ENCODE data around the gene CDK5R1.

The CDK5R1 gene

DNA sequence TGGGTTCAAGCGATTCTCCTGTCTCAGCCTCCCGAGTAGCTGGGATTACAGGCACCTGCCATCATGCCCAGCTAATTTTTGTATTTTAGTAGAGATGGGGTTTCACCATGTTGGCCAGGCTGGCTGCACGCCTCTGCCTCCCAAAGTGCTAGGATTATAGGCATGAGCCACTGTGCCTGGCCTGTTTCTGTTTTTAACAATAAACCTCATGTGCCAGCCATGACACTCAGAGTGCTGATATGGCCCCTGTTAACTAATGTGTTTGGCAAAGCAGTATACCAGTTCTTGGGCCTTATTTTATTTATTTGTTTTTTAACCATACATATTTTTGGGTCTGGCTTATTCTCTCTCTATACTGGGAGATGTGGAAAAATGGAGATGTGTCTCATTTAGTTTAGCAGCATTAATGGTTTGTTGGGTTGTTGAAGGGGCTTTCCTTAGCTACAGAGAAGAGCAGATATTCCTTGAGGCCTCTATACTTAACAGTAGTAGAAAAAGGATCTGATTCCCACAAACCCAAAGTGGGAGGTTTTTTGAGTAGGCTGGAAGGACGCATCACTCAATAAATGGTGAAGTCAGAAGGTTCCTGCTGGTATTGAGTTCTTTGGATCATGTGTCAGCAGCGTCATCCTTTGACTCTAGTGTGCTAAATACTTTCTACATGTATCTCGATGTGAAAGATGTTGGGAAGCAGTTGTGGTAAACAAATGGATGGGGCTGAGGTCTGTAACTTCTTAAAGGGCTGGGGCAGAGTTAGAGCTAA is 16.2 kb upstream of the CDK5R1 start:
- Histone ChIP-seq H3K4me1 (ENCODE audit: control insufficient read depth, insufficient read depth, low read length) (no peaks in the 10 kb centered on the region), H3K9me3 (ENCODE audit: control insufficient read depth, insufficient read depth, low read depth, low read length) (no peaks in the 10 kb centered on the region), H3K4me3 (ENCODE audit: low read depth, low read length) (no peak overlapping the region), H3K27me3 (ENCODE audit: control insufficient read depth, insufficient read depth, low read length) (no peaks in the 10 kb centered on the region), H3K27ac (ENCODE audit: low read depth, low read length) (no peak overlapping the region), H3K36me3 (ENCODE audit: control insufficient read depth, insufficient read depth, low read length) (peaks cover 96% of the 10 kb centered on the region), H3K9ac (ENCODE audit: low read length) (no peak overlapping the region)

DNA sequence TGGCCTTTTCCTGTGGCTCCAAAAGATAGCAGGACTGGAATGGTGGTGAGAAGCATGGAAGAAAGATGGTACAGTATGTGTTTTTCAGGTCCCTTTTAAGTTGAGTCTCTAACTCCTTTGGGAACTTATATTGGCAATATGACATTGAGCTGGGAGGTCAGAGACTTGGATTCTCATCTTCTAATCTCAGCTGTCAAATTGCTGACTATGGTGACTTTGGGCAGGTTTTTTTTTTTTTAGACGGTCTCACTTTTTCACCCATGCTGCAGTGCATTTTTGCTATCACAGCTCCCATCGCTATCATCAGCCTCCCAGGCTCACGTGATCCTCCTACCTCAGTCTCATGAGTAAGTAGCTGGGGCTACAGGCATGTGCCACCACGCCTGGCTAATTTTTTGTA is 15.1 kb upstream of the CDK5R1 start:
- H3K27me3 ChIP-seq (ENCODE audit: control insufficient read depth, insufficient read depth, low read length): no peaks in the 10 kb centered on the region
- no peaks in the 10 kb centered on the region for H3K9me3 ChIP-seq (ENCODE audit: control insufficient read depth, insufficient read depth, low read depth, low read length)
- H3K9ac ChIP-seq (ENCODE audit: low read length): no peak overlapping the region
- H3K4me1 ChIP-seq (ENCODE audit: control insufficient read depth, insufficient read depth, low read length): no peaks in the 10 kb centered on the region
- no peak overlapping the region for H3K4me3 ChIP-seq (ENCODE audit: low read depth, low read length)
- no peak overlapping the region for H3K27ac ChIP-seq (ENCODE audit: low read depth, low read length)
- H3K36me3 ChIP-seq (ENCODE audit: control insufficient read depth, insufficient read depth, low read length): peaks cover 96% of the 10 kb centered on the region

DNA sequence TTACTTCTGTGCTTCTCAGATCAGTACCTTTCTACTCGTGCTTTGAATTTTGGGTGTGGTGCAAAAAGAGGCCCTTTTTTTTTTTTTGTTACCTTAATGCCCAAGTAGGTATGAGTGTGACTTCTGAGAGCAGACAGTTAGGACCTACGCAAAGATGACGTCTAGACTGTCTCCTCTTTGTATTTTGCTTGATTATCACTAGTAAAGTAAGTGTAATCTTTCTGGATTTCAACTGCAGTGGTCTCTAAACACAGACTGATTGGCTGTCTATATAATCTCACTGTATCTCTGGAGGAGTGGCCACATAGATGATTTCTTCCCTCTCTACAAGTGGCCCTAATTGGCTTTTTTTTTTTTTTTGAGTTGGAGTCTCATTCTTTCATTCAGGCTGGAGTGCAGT is 11.5 kb upstream of the CDK5R1 start:
- Histone ChIP-seq H3K27ac (ENCODE audit: low read depth, low read length) (no peak overlapping the region), H3K36me3 (ENCODE audit: control insufficient read depth, insufficient read depth, low read length) (peaks cover 98% of the 10 kb centered on the region), H3K27me3 (ENCODE audit: control insufficient read depth, insufficient read depth, low read length) (no peaks in the 10 kb centered on the region), H3K4me3 (ENCODE audit: low read depth, low read length) (no peak overlapping the region), H3K9me3 (ENCODE audit: control insufficient read depth, insufficient read depth, low read depth, low read length) (no peaks in the 10 kb centered on the region), H3K9ac (ENCODE audit: low read length) (no peak overlapping the region), H3K4me1 (ENCODE audit: control insufficient read depth, insufficient read depth, low read length) (no peaks in the 10 kb centered on the region)

DNA sequence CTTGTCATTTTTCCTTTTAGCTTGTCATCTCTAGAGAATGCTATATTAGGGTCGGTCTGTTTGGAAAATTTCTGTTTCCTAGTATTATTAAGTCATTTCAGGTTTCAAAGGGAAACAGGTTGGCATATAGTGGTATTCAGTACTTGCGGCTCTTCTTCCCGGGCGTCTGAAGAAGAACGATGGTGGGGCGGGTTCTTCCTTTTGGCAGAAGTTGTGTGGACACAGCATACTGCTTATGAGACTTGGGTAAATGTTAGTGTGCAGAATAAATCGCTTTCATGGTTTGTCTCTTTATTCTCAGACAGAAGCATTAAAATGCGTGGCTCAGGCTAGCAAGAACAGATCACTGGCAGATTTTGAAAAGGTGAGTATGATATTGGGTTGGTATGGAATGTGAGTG is 9.6 kb upstream of the CDK5R1 start:
- H3K36me3 ChIP-seq (ENCODE audit: control insufficient read depth, insufficient read depth, low read length): peaks cover 98% of the 10 kb centered on the region
- no peak overlapping the region for H3K4me3 ChIP-seq (ENCODE audit: low read depth, low read length)
- no peaks in the 10 kb centered on the region for H3K9me3 ChIP-seq (ENCODE audit: control insufficient read depth, insufficient read depth, low read depth, low read length)
- H3K4me1 ChIP-seq (ENCODE audit: control insufficient read depth, insufficient read depth, low read length): no peaks in the 10 kb centered on the region
- no peak overlapping the region for H3K27ac ChIP-seq (ENCODE audit: low read depth, low read length)
- H3K27me3 ChIP-seq (ENCODE audit: control insufficient read depth, insufficient read depth, low read length): no peaks in the 10 kb centered on the region
- no peak overlapping the region for H3K9ac ChIP-seq (ENCODE audit: low read length)

DNA sequence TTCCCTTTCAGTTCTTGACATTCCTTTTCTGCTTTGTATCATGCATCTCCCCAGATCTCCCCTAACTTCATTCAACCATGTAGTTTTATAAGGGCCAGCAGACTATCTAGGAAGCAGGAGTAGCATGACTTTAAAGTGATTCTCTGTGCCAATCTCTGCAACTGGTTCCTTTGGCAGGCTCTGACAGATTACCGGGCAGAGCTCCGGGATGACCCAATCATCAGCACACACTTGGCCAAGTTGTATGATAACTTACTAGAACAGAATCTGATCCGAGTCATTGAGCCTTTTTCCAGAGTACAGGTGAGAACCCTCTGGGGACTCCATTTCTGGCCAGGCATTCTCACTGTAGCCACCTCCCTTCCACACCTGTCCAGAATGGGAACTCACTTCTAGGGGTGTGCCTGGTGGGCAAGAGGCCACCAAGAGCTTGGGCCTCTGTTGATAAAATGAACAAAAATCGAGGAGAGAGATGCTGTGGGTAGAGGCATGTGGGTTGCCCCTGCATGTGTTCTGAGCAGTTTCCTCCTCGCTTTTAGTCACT is 7.6 kb upstream of the CDK5R1 start:
- H3K27me3 ChIP-seq (ENCODE audit: control insufficient read depth, insufficient read depth, low read length): no peaks in the 10 kb centered on the region

DNA sequence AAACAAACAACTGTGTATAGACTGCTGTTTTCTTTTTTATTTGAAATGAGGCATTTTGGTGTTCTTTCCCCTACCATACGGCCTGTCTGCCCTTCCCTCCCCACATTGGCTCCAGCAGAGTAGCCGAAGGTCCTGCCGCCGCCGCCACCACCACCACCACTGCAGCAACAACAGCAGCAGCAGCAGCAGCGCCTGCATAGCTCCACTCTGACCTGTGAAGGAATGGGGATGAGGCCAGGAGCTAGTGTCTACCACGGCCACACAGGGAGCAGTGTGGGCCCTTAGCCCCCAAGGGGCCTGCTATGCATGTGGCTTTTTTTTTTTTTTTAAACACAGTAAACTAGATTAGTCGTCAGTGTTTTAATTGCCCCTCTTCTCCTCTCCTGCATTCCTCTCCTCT is 5.6 kb upstream of the CDK5R1 start:
- H3K27ac ChIP-seq (ENCODE audit: low read depth, low read length): no peak overlapping the region
- H3K4me3 ChIP-seq (ENCODE audit: low read depth, low read length): no peak overlapping the region
- H3K36me3 ChIP-seq (ENCODE audit: control insufficient read depth, insufficient read depth, low read length): peaks cover 68% of the 10 kb centered on the region

More for the DNA sequence above, 7.6 kb upstream of the CDK5R1 start:
- 0 out of 2 replicates have a peak overlapping the region, but pooled peaks have one; percentile 8 for H3K27ac ChIP-seq (ENCODE audit: low read depth, low read length)
- H3K4me3 ChIP-seq (ENCODE audit: low read depth, low read length): no peak overlapping the region
- no peaks in the 10 kb centered on the region for H3K9me3 ChIP-seq (ENCODE audit: control insufficient read depth, insufficient read depth, low read depth, low read length)
- no peak overlapping the region for H3K9ac ChIP-seq (ENCODE audit: low read length)
- peaks cover 19% of the 10 kb centered on the region for H3K4me1 ChIP-seq (ENCODE audit: control insufficient read depth, insufficient read depth, low read length)
- H3K36me3 ChIP-seq (ENCODE audit: control insufficient read depth, insufficient read depth, low read length): peaks cover 88% of the 10 kb centered on the region

DNA sequence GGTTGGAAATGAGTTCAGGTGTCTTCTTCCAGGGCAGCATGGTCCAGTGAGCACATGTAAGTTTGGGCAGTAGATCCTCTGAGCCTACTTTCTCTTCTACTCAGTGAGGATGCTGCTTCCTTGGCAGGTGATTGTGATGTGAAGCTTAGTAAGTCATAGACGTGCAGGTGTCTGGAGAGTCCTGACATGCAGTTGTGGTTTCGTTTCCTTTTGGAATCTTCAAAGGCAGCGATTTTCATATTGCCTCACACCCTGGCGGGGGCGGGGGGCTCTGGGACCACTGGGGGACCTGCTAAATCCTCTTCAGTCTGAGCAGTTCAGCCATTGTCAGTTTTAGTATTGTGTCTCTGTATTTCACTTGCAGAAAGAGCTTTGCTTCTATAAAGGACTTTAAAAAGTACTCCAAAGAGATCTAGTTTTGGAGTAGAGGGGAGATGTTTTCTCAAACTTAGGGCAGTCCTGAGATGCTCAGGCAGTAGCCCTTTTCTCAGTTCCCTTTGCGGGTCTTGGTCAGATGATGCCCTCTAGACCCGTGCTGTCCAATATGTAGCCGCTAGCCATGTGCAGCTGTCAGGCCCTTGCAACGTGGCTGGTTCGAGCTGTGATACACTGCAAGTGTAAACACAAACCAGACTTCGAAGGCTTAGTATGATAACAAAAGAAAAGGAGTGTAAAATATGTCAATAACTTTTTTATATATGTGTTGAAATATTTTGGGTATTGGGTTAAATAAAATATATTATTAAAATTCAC is 4.0 kb upstream of the CDK5R1 start:
- no peak overlapping the region for H3K4me3 ChIP-seq (ENCODE audit: low read depth, low read length)
- no peaks in the 10 kb centered on the region for H3K9me3 ChIP-seq (ENCODE audit: control insufficient read depth, insufficient read depth, low read depth, low read length)
- H3K27ac ChIP-seq (ENCODE audit: low read depth, low read length): no peak overlapping the region
- H3K9ac ChIP-seq (ENCODE audit: low read length): no peak overlapping the region
- H3K4me1 ChIP-seq (ENCODE audit: control insufficient read depth, insufficient read depth, low read length): peaks cover 32% of the 10 kb centered on the region
- H3K27me3 ChIP-seq (ENCODE audit: control insufficient read depth, insufficient read depth, low read length): no peaks in the 10 kb centered on the region
- peaks cover 52% of the 10 kb centered on the region for H3K36me3 ChIP-seq (ENCODE audit: control insufficient read depth, insufficient read depth, low read length)

More for the DNA sequence above, 5.6 kb upstream of the CDK5R1 start:
- Histone ChIP-seq H3K4me1 (ENCODE audit: control insufficient read depth, insufficient read depth, low read length) (peaks cover 29% of the 10 kb centered on the region), H3K9me3 (ENCODE audit: control insufficient read depth, insufficient read depth, low read depth, low read length) (no peaks in the 10 kb centered on the region), H3K27me3 (ENCODE audit: control insufficient read depth, insufficient read depth, low read length) (no peaks in the 10 kb centered on the region), H3K9ac (ENCODE audit: low read length) (no peak overlapping the region)

DNA sequence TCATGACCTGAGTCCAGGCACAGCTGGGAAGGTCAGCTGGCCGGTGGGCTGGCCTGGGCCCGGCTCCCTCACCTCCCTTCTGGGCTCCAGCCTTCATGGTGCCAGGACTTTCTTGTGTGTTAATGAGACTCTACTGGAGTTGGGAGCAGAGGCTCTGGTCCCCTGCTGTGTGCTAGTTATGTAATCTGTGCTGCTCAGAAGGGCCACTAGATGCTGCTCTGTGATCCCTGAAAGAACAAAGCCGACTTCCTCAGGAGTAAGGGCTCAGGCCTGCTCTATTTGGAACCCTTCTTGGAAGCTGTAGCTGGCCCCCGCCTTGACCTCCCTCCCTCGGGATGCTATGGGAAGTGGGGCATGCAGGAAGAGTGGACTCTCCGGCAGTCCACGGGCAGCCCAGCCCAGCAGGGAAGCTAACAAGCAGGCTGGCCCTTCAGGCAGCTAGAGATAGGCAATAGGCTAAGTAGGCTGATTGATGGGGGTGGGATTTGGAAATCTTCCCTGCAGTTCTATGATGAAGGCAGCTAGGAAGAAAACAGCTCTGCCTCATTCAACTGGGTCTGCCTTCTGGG is 3.3 kb upstream of the CDK5R1 start:
- Histone ChIP-seq H3K9ac (ENCODE audit: low read length) (peak overlapping the region; percentile 39), H3K27ac (ENCODE audit: low read depth, low read length) (no peak overlapping the region; the same call in 1 of the 2 replicates), H3K4me1 (ENCODE audit: control insufficient read depth, insufficient read depth, low read length) (peaks cover 39% of the 10 kb centered on the region), H3K36me3 (ENCODE audit: control insufficient read depth, insufficient read depth, low read length) (peaks cover 44% of the 10 kb centered on the region), H3K27me3 (ENCODE audit: control insufficient read depth, insufficient read depth, low read length) (no peaks in the 10 kb centered on the region), H3K9me3 (ENCODE audit: control insufficient read depth, insufficient read depth, low read depth, low read length) (no peaks in the 10 kb centered on the region), H3K4me3 (ENCODE audit: low read depth, low read length) (no peak overlapping the region)

DNA sequence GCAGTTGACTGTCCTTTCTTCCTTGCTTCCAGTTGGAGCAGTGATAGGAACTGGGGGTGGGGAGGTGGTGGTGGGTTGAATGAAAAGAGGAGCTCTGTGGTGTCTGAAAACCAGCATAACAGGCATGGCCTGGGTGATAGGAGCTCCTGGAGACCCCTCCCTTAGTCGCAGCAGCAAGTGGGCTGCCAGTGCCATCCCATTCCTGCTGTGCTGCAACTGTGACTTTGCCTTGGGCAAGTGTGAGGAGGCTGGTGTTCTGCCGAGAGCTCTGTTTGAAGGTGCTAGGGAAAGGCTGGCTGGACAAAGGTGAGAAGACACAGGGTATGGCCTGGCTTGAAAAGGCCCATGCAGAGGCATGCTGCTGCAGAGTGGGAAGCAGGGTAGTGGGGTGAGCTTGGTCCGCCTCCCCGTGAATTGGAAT is 2.7 kb upstream of the CDK5R1 start:
- H3K27ac ChIP-seq (ENCODE audit: low read depth, low read length): no peak overlapping the region; the same call in 1 of the 2 replicates
- no peak overlapping the region for H3K4me3 ChIP-seq (ENCODE audit: low read depth, low read length)
- peak overlapping the region; percentile 39 for H3K9ac ChIP-seq (ENCODE audit: low read length)

DNA sequence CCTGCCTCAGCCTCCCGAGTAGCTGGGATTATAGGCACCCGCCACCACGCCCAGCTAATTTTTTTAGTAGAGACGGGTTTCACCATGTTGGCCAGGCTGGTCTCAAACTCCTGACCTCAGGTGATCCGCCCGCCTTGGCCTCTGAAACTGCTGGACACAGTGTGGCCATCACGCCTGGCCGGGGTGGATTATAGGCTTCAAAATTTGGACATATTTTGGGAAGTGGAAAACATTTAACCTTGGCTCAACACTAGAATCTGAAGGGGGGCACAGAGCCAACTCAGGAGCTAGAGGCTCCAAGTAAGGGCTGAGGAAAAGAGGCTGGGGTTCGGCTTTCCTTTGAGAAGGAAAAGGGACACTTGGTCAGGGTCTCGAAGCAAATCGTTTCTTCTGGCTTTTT is 2.2 kb upstream of the CDK5R1 start:
- Histone ChIP-seq H3K4me3 (ENCODE audit: low read depth, low read length) (no peak overlapping the region), H3K27me3 (ENCODE audit: control insufficient read depth, insufficient read depth, low read length) (no peaks in the 10 kb centered on the region), H3K9me3 (ENCODE audit: control insufficient read depth, insufficient read depth, low read depth, low read length) (no peaks in the 10 kb centered on the region), H3K27ac (ENCODE audit: low read depth, low read length) (no peak overlapping the region), H3K9ac (ENCODE audit: low read length) (no peak overlapping the region), H3K36me3 (ENCODE audit: control insufficient read depth, insufficient read depth, low read length) (peaks cover 41% of the 10 kb centered on the region), H3K4me1 (ENCODE audit: control insufficient read depth, insufficient read depth, low read length) (peaks cover 48% of the 10 kb centered on the region)

More for the DNA sequence above, 2.7 kb upstream of the CDK5R1 start:
- no peaks in the 10 kb centered on the region for H3K27me3 ChIP-seq (ENCODE audit: control insufficient read depth, insufficient read depth, low read length)
- H3K9me3 ChIP-seq (ENCODE audit: control insufficient read depth, insufficient read depth, low read depth, low read length): no peaks in the 10 kb centered on the region
- peaks cover 42% of the 10 kb centered on the region for H3K4me1 ChIP-seq (ENCODE audit: control insufficient read depth, insufficient read depth, low read length)
- H3K36me3 ChIP-seq (ENCODE audit: control insufficient read depth, insufficient read depth, low read length): peaks cover 41% of the 10 kb centered on the region
